Osteoblast (primary cell): Measurements from ENCODE around the gene SPEF2. TPM values are rescaled to one million over a fixed set of nuclear protein-coding genes. Genes with fewer than 3 reads are reported as not detected.
A peak's percentile ranks its signal among the peaks of the same experiment; 100 is the strongest.

Experiments
- DNase-seq: peaks from one replicate; pipeline ENCODE4 v3.0.0; 2011; ENCODE audit warnings: low spot score, mixed read lengths; ENCODE audit not compliant: insufficient read length; ENCODE audit errors: missing footprints
- H2AFZ ChIP-seq: 2 replicates; pipeline ENCODE4 v1.6.0; 2011; ENCODE audit warnings: mild to moderate bottlenecking, low read length
- H3K27ac ChIP-seq: 2 replicates; pipeline ENCODE4 v1.5.1; 2011; ENCODE audit warnings: mild to moderate bottlenecking, low read depth, low read length, moderate library complexity
- H3K27me3 ChIP-seq: 2 replicates; pipeline ENCODE4 v1.6.0; 2012; ENCODE audit warnings: mild to moderate bottlenecking, control low read depth, inconsistent platforms, low read length, moderate library complexity; ENCODE audit not compliant: insufficient read depth
- H3K36me3 ChIP-seq: 2 replicates; pipeline ENCODE4 v1.5.1; 2011; ENCODE audit warnings: mild to moderate bottlenecking, low read length, control low read depth, moderate library complexity; ENCODE audit not compliant: insufficient read depth
- H3K4me1 ChIP-seq: 2 replicates; pipeline ENCODE4 v1.5.1; 2011; ENCODE audit warnings: mild to moderate bottlenecking, low read length, control low read depth, moderate library complexity; ENCODE audit not compliant: insufficient read depth
- H3K4me2 ChIP-seq: 2 replicates; pipeline ENCODE4 v1.6.0; 2011; ENCODE audit warnings: mild to moderate bottlenecking, low read length; ENCODE audit not compliant: insufficient read depth
- H3K4me3 ChIP-seq: fragments of 200-600 bp; sonication (generic); 3 replicates; pipeline ENCODE4 v1.5.1; 2012; ENCODE audit warnings: mild to moderate bottlenecking, low read length, inconsistent platforms; ENCODE audit not compliant: insufficient read depth
- H3K79me2 ChIP-seq: 2 replicates; pipeline ENCODE4 v1.6.0; 2012; ENCODE audit warnings: mild to moderate bottlenecking, low read length, control low read depth, inconsistent platforms; ENCODE audit not compliant: insufficient read depth
- H3K9me3 ChIP-seq: 2 replicates; pipeline ENCODE4 v1.5.1; 2011; ENCODE audit warnings: low read depth, low read length, control low read depth
- H4K20me1 ChIP-seq: 2 replicates; pipeline ENCODE4 v1.6.0; 2012; ENCODE audit warnings: mild to moderate bottlenecking, low read length, control low read depth; ENCODE audit not compliant: insufficient read depth
- CTCF ChIP-seq: IDR thresholded peaks from 2 replicates; pipeline ENCODE4 v1.5.1; 2011; ENCODE audit warnings: mild to moderate bottlenecking, low read depth, low read length, moderate library complexity; ENCODE audit errors: extremely low read depth
- total RNA-seq: library from RNA; depleted of rRNA; stranded (reverse); fragments of >200 nt; gene quantifications from 2 replicates; pipeline ENCODE4 v1.2.3, GENCODE V29; 2012

Gene SPEF2
- total RNA-seq, 1 donor, result 7.2 TPM

GRCh38 chr5:35745660-35746059 is 128.0 kb downstream of the SPEF2 start:
- no peaks in the 10 kb centered on the region for H3K36me3 ChIP-seq
- TF ChIP-seq CTCF, result no peak
- H3K27me3 ChIP-seq, result peaks cover 6% of the 10 kb centered on the region
- H3K4me2 ChIP-seq, result no peak overlapping the region
- H3K27ac ChIP-seq, result no peak overlapping the region
- no peaks in the 10 kb centered on the region for H3K79me2 ChIP-seq
- no peak for DNase-seq
- H4K20me1 ChIP-seq, result no peaks in the 10 kb centered on the region
- H3K4me3 ChIP-seq, result no peak overlapping the region
- H3K9me3 ChIP-seq, result no peaks in the 10 kb centered on the region
- H2AFZ ChIP-seq, result no peak overlapping the region
- peaks cover 7% of the 10 kb centered on the region for H3K4me1 ChIP-seq

- no peak overlapping the region for H3K4me3 ChIP-seq
- no peak for DNase-seq
- H3K4me2 ChIP-seq, result no peak overlapping the region
- H3K9me3 ChIP-seq, result no peaks in the 10 kb centered on the region
- no peaks in the 10 kb centered on the region for H4K20me1 ChIP-seq
- no peaks in the 10 kb centered on the region for H3K4me1 ChIP-seq
- no peak for TF ChIP-seq CTCF
- no peaks in the 10 kb centered on the region for H3K79me2 ChIP-seq
- H3K36me3 ChIP-seq, result no peaks in the 10 kb centered on the region
- H3K27ac ChIP-seq, result no peak overlapping the region
- H2AFZ ChIP-seq, result no peak overlapping the region
- peaks cover 2% of the 10 kb centered on the region for H3K27me3 ChIP-seq
These were observed 134.3 kb downstream of the SPEF2 start for GRCh38 chr5:35752012-35752411.

GRCh38 chr5:35753500-35753899 is 135.8 kb downstream of the SPEF2 start:
- H2AFZ ChIP-seq, result no peak overlapping the region
- DNase-seq, result no peak
- no peak overlapping the region for H3K4me2 ChIP-seq
- H3K27ac ChIP-seq, result no peak overlapping the region
- H4K20me1 ChIP-seq, result no peaks in the 10 kb centered on the region
- peaks cover 2% of the 10 kb centered on the region for H3K27me3 ChIP-seq
- no peaks in the 10 kb centered on the region for H3K36me3 ChIP-seq
- H3K79me2 ChIP-seq, result no peaks in the 10 kb centered on the region
- H3K4me3 ChIP-seq, result no peak overlapping the region
- H3K9me3 ChIP-seq, result no peaks in the 10 kb centered on the region
- TF ChIP-seq CTCF, result no peak
- no peaks in the 10 kb centered on the region for H3K4me1 ChIP-seq

GRCh38 chr5:35754481-35754880 is 136.8 kb downstream of the SPEF2 start:
- Histone ChIP-seq H3K4me3 (no peak overlapping the region), H3K4me1 (no peaks in the 10 kb centered on the region)

More at GRCh38 chr5:35754481-35754880, 136.8 kb downstream of the SPEF2 start:
- Histone ChIP-seq H3K9me3 (no peaks in the 10 kb centered on the region), H3K4me2 (no peak overlapping the region), H3K27ac (no peak overlapping the region), H4K20me1 (no peaks in the 10 kb centered on the region), H2AFZ (peak overlapping the region; percentile 22), H3K79me2 (no peaks in the 10 kb centered on the region), H3K36me3 (no peaks in the 10 kb centered on the region), H3K27me3 (peaks cover 2% of the 10 kb centered on the region)
- no peak for TF ChIP-seq CTCF
- no peak for DNase-seq
